ENCODE measurements around the gene KIAA1755.

KIAA1755 gene

GRCh38 chr20:38260378-38261053 is at the start of gene KIAA1755:
TSS of gene KIAA1755 (minus strand) at chr20:38260735. CDS start at chr20:38260500, 235 bp downstream.
- no peak for TF ChIP-seq CTCF (IDR thresholded peaks at IDR 0.05; ENCODE audit: low read depth, low read length, missing control alignments)
- Histone ChIP-seq H3K4me3 (ENCODE audit: low read depth, low read length) (peak within 1 kb of the TSS; percentile 94), H3K27ac (peak within 1 kb of the TSS; percentile 97), H3K27me3 (replicated peaks) (no peaks in the 10 kb centered on the region), H3K36me3 (replicated peaks) (peaks cover 44% of the 10 kb centered on the region)
- in situ Hi-C loops (cut with HindIII; ENCODE audit: low pct_ligation_motif_present, low sequenced_read_pairs), result no loop called here
- DNase-seq, result no peak

GRCh38 chr20:38308447-38308846 is 47.9 kb upstream of the KIAA1755 start:
- in situ Hi-C loops (cut with HindIII; ENCODE audit: low pct_ligation_motif_present, low sequenced_read_pairs), result no loop called here
- Histone ChIP-seq H3K27me3 (replicated peaks) (no peaks in the 10 kb centered on the region), H3K4me3 (ENCODE audit: low read depth, low read length) (no peak overlapping the region), H3K36me3 (replicated peaks) (no peaks in the 10 kb centered on the region), H3K27ac (no peak overlapping the region)
- TF ChIP-seq CTCF (IDR thresholded peaks at IDR 0.05; ENCODE audit: low read depth, low read length, missing control alignments), result no peak
- DNase-seq, result no peak

GRCh38 chr20:38308047-38308438 is 47.5 kb upstream of the KIAA1755 start:
- H3K36me3 ChIP-seq (replicated peaks), result no peaks in the 10 kb centered on the region
- no peaks in the 10 kb centered on the region for H3K27me3 ChIP-seq (replicated peaks)
- H3K27ac ChIP-seq, result peak overlapping the region; percentile 52
- no peak for DNase-seq
- TF ChIP-seq CTCF (IDR thresholded peaks at IDR 0.05; ENCODE audit: low read depth, low read length, missing control alignments), result no peak
- in situ Hi-C loops (cut with HindIII; ENCODE audit: low pct_ligation_motif_present, low sequenced_read_pairs), result no loop called here
- H3K4me3 ChIP-seq (ENCODE audit: low read depth, low read length), result no peak overlapping the region

- Histone ChIP-seq H3K4me3 (ENCODE audit: low read depth, low read length) (no peak overlapping the region), H3K36me3 (replicated peaks) (no peaks in the 10 kb centered on the region), H3K27me3 (replicated peaks) (no peaks in the 10 kb centered on the region), H3K27ac (peak overlapping the region; percentile 52)
- in situ Hi-C loops (cut with HindIII; ENCODE audit: low pct_ligation_motif_present, low sequenced_read_pairs), result no loop called here
- TF ChIP-seq CTCF (IDR thresholded peaks at IDR 0.05; ENCODE audit: low read depth, low read length, missing control alignments), result peak; percentile 10
- peak; percentile 67 for DNase-seq
Measured at GRCh38 chr20:38307371-38308046, 47.0 kb upstream of the KIAA1755 start.

GRCh38 chr20:38306379-38306778 is 45.8 kb upstream of the KIAA1755 start:
- no peaks in the 10 kb centered on the region for H3K36me3 ChIP-seq (replicated peaks)
- TF ChIP-seq CTCF (IDR thresholded peaks at IDR 0.05; ENCODE audit: low read depth, low read length, missing control alignments), result no peak
- no peaks in the 10 kb centered on the region for H3K27me3 ChIP-seq (replicated peaks)
- DNase-seq, result no peak
- H3K4me3 ChIP-seq (ENCODE audit: low read depth, low read length), result no peak overlapping the region
- in situ Hi-C loops (cut with HindIII; ENCODE audit: low pct_ligation_motif_present, low sequenced_read_pairs), result no loop called here
- no peak overlapping the region for H3K27ac ChIP-seq

Measured in brain microvascular endothelial cell (primary cell).